UCSD-AML1 (cell line): ENCODE measurements around the gene ADGRF5.
"Not testable (repeated sequence)": the region's sequence is repeated elsewhere in the genome, so short reads cannot be mapped to it uniquely, and the experiment has no call there.

Experiments
- DNase-seq: peaks from one replicate; lab custom pipeline; 2025; ENCODE audit not compliant: unreplicated experiment; lab: John Stamatoyannopoulos, UW

Gene ADGRF5

GRCh38 chr6:46834257-46834916, 87.4 kb downstream of the ADGRF5 start:
- not testable (repeated sequence) for DNase-seq

- DNase-seq = no peak
These were observed 88.9 kb downstream of the ADGRF5 start for GRCh38 chr6:46832816-46833215.

- DNase-seq = no peak
These were observed 92.8 kb downstream of the ADGRF5 start for GRCh38 chr6:46828939-46829338.

GRCh38 chr6:46821458-46821881, 100.3 kb downstream of the ADGRF5 start:
- DNase-seq = no peak

- no peak for DNase-seq
These were observed 102.2 kb downstream of the ADGRF5 start for GRCh38 chr6:46819561-46819960.

- no peak for DNase-seq
These were observed 105.1 kb downstream of the ADGRF5 start for GRCh38 chr6:46816626-46817025.

GRCh38 chr6:46815130-46815529, 106.6 kb downstream of the ADGRF5 start:
- no peak for DNase-seq

GRCh38 chr6:46808806-46809205, 112.9 kb downstream of the ADGRF5 start:
- no peak for DNase-seq
